DND-41 (cell line): ENCODE measurements around the gene VWA8.

Source experiments
- CTCF ChIP-seq: IDR thresholded peaks from 2 replicates; pipeline ENCODE4 v1.5.1; 2012; ENCODE audit warnings: borderline replicate concordance, low read length, moderate library complexity, mild to moderate bottlenecking; ENCODE audit not compliant: poor library complexity, severe bottlenecking; ENCODE audit errors: extremely low read depth
- EZH2 ChIP-seq: IDR thresholded peaks from 3 replicates; pipeline ENCODE4 v1.6.1; 2012; ENCODE audit warnings: borderline replicate concordance, low read depth, mild to moderate bottlenecking, moderate library complexity, low read length, inconsistent platforms; ENCODE audit not compliant: severe bottlenecking

- TF ChIP-seq EZH2 (no peak), CTCF (no peak)
These were observed 21.2 kb upstream of the VWA8 start for GRCh38 chr13:41981951-41982715.
